Uterus (tissue), 2 donors: Measurements from ENCODE around the gene PRR5L.

Experiments
- CTCF ChIP-seq, 4 experiments: fragments of 200-600 bp in 2 of 4; fragments of 450-650 bp in 2 of 4; sonication (generic) in 2 of 4; IDR thresholded peaks; one replicate each; pipeline ENCODE4 v1.5.1; 2016 to 2019; ENCODE audit warnings: antibody characterized with exemption in 4 of 4, mild to moderate bottlenecking in 2 of 4, moderate library complexity in 1 of 4
- POLR2A ChIP-seq, 2 donors: fragments of 450-650 bp; IDR thresholded peaks; one replicate each; pipeline ENCODE4 v1.6.1; 2016; ENCODE audit warnings: antibody characterized with exemption in 2 of 2, mild to moderate bottlenecking in 1 of 2, moderate library complexity in 1 of 2

- TF ChIP-seq CTCF (IDR thresholded peaks at IDR 0.05): no peak
- TF ChIP-seq POLR2A (IDR thresholded peaks at IDR 0.05): no peak
Measured at GRCh38 chr11:36345084-36345511, 49.0 kb downstream of the PRR5L start.
